GM19351 (cell line): ENCODE results near the gene PTPRG.
A peak's percentile ranks its signal among the peaks of the same experiment; 100 is the strongest.

Experiments used
- ATAC-seq: cut with Tn5 transposase; IDR thresholded peaks from one replicate; pipeline ENCODE4 v1.9.1; 2021; ENCODE audit warnings: mild to moderate bottlenecking, moderate library complexity; ENCODE audit not compliant: unreplicated experiment

The PTPRG gene

GRCh38 chr3:61615643-61616042 is 54.3 kb downstream of the PTPRG start:
- ATAC-seq = no peak

GRCh38 chr3:61616586-61616985 is 55.2 kb downstream of the PTPRG start:
- ATAC-seq = no peak

- ATAC-seq = no peak
Measured at GRCh38 chr3:61617041-61617440, 55.7 kb downstream of the PTPRG start.

- no peak for ATAC-seq
Measured at GRCh38 chr3:61617651-61618050, 56.3 kb downstream of the PTPRG start.

- no peak for ATAC-seq
Measured at GRCh38 chr3:61618231-61618630, 56.9 kb downstream of the PTPRG start.

- no peak for ATAC-seq
Measured at GRCh38 chr3:61618871-61619270, 57.5 kb downstream of the PTPRG start.

GRCh38 chr3:61620073-61620472 is 58.7 kb downstream of the PTPRG start:
- ATAC-seq = no peak

- no peak for ATAC-seq
Measured at GRCh38 chr3:61624300-61624699, 62.9 kb downstream of the PTPRG start.

GRCh38 chr3:61625429-61625828 is 64.1 kb downstream of the PTPRG start:
- ATAC-seq = no peak

- no peak for ATAC-seq
Measured at GRCh38 chr3:61626484-61626883, 65.1 kb downstream of the PTPRG start.

- ATAC-seq = no peak
Measured at GRCh38 chr3:61627768-61628185, 66.4 kb downstream of the PTPRG start.

GRCh38 chr3:61628636-61629035 is 67.3 kb downstream of the PTPRG start:
- ATAC-seq = no peak

- ATAC-seq = no peak
Measured at GRCh38 chr3:61629442-61629841, 68.1 kb downstream of the PTPRG start.

- peak; percentile 87 for ATAC-seq
Measured at GRCh38 chr3:61631108-61631769, 69.9 kb downstream of the PTPRG start.

GRCh38 chr3:61632568-61633175 is 71.3 kb downstream of the PTPRG start:
- ATAC-seq = no peak

- ATAC-seq = no peak
Measured at GRCh38 chr3:61634678-61635077, 73.3 kb downstream of the PTPRG start.

- ATAC-seq = peak; percentile 97
Measured at GRCh38 chr3:61637088-61638051, 76.0 kb downstream of the PTPRG start.

GRCh38 chr3:61638741-61639140 is 77.4 kb downstream of the PTPRG start:
- no peak for ATAC-seq

GRCh38 chr3:61639991-61640390 is 78.6 kb downstream of the PTPRG start:
- no peak for ATAC-seq

GRCh38 chr3:61645148-61645547 is 83.8 kb downstream of the PTPRG start:
- ATAC-seq = no peak

- ATAC-seq = no peak
Measured at GRCh38 chr3:61646360-61646759, 85.0 kb downstream of the PTPRG start.
